ENCODE measurements around the gene SVOP.

Gene SVOP

GRCh38 chr12:108896336-108896735 is 124.5 kb downstream of the SVOP start:
- Histone ChIP-seq H3K4me3 (ENCODE audit: low read depth, low read length) (no peak overlapping the region), H3K9me3 (ENCODE audit: control insufficient read depth, insufficient read depth, low read length) (no peaks in the 10 kb centered on the region), H3K36me3 (ENCODE audit: control insufficient read depth, insufficient read depth, low read length) (no peaks in the 10 kb centered on the region), H3K4me1 (ENCODE audit: control insufficient read depth, insufficient read depth, low read length) (no peaks in the 10 kb centered on the region), H3K27me3 (ENCODE audit: control insufficient read depth, insufficient read depth, low read length) (no peaks in the 10 kb centered on the region), H3K9ac (ENCODE audit: low read depth, low read length) (no peak overlapping the region)

- Histone ChIP-seq H3K27me3 (ENCODE audit: control insufficient read depth, insufficient read depth, low read length) (no peaks in the 10 kb centered on the region), H3K4me1 (ENCODE audit: control insufficient read depth, insufficient read depth, low read length) (no peaks in the 10 kb centered on the region), H3K9ac (ENCODE audit: low read depth, low read length) (no peak overlapping the region), H3K9me3 (ENCODE audit: control insufficient read depth, insufficient read depth, low read length) (no peaks in the 10 kb centered on the region), H3K4me3 (ENCODE audit: low read depth, low read length) (no peak overlapping the region), H3K36me3 (ENCODE audit: control insufficient read depth, insufficient read depth, low read length) (no peaks in the 10 kb centered on the region)
Measured at GRCh38 chr12:108895220-108895802, 125.6 kb downstream of the SVOP start.

- Histone ChIP-seq H3K27me3 (ENCODE audit: control insufficient read depth, insufficient read depth, low read length) (no peaks in the 10 kb centered on the region), H3K36me3 (ENCODE audit: control insufficient read depth, insufficient read depth, low read length) (no peaks in the 10 kb centered on the region), H3K4me1 (ENCODE audit: control insufficient read depth, insufficient read depth, low read length) (no peaks in the 10 kb centered on the region), H3K9ac (ENCODE audit: low read depth, low read length) (no peak overlapping the region), H3K9me3 (ENCODE audit: control insufficient read depth, insufficient read depth, low read length) (no peaks in the 10 kb centered on the region), H3K4me3 (ENCODE audit: low read depth, low read length) (no peak overlapping the region)
Measured at GRCh38 chr12:108890208-108890607, 130.7 kb downstream of the SVOP start.

- H3K36me3 ChIP-seq (ENCODE audit: control insufficient read depth, insufficient read depth, low read length): no peaks in the 10 kb centered on the region
- no peaks in the 10 kb centered on the region for H3K4me1 ChIP-seq (ENCODE audit: control insufficient read depth, insufficient read depth, low read length)
- no peak overlapping the region for H3K9ac ChIP-seq (ENCODE audit: low read depth, low read length)
- H3K27me3 ChIP-seq (ENCODE audit: control insufficient read depth, insufficient read depth, low read length): no peaks in the 10 kb centered on the region
- no peak overlapping the region for H3K4me3 ChIP-seq (ENCODE audit: low read depth, low read length)
- no peaks in the 10 kb centered on the region for H3K9me3 ChIP-seq (ENCODE audit: control insufficient read depth, insufficient read depth, low read length)
Measured at GRCh38 chr12:108888031-108888430, 132.8 kb downstream of the SVOP start.

- Histone ChIP-seq H3K4me3 (ENCODE audit: low read depth, low read length) (no peak overlapping the region), H3K9me3 (ENCODE audit: control insufficient read depth, insufficient read depth, low read length) (no peaks in the 10 kb centered on the region), H3K9ac (ENCODE audit: low read depth, low read length) (no peak overlapping the region), H3K4me1 (ENCODE audit: control insufficient read depth, insufficient read depth, low read length) (no peaks in the 10 kb centered on the region), H3K36me3 (ENCODE audit: control insufficient read depth, insufficient read depth, low read length) (no peaks in the 10 kb centered on the region), H3K27me3 (ENCODE audit: control insufficient read depth, insufficient read depth, low read length) (no peaks in the 10 kb centered on the region)
Measured at GRCh38 chr12:108886873-108887629, 133.8 kb downstream of the SVOP start.

GRCh38 chr12:108884116-108885012 is 136.5 kb downstream of the SVOP start:
- Histone ChIP-seq H3K9ac (ENCODE audit: low read depth, low read length) (no peak overlapping the region), H3K4me3 (ENCODE audit: low read depth, low read length) (no peak overlapping the region), H3K36me3 (ENCODE audit: control insufficient read depth, insufficient read depth, low read length) (no peaks in the 10 kb centered on the region), H3K4me1 (ENCODE audit: control insufficient read depth, insufficient read depth, low read length) (no peaks in the 10 kb centered on the region), H3K27me3 (ENCODE audit: control insufficient read depth, insufficient read depth, low read length) (no peaks in the 10 kb centered on the region), H3K9me3 (ENCODE audit: control insufficient read depth, insufficient read depth, low read length) (no peaks in the 10 kb centered on the region)

GRCh38 chr12:108881953-108882352 is 138.9 kb downstream of the SVOP start:
- Histone ChIP-seq H3K9me3 (ENCODE audit: control insufficient read depth, insufficient read depth, low read length) (no peaks in the 10 kb centered on the region), H3K27me3 (ENCODE audit: control insufficient read depth, insufficient read depth, low read length) (no peaks in the 10 kb centered on the region), H3K36me3 (ENCODE audit: control insufficient read depth, insufficient read depth, low read length) (no peaks in the 10 kb centered on the region), H3K4me3 (ENCODE audit: low read depth, low read length) (no peak overlapping the region), H3K4me1 (ENCODE audit: control insufficient read depth, insufficient read depth, low read length) (no peaks in the 10 kb centered on the region), H3K9ac (ENCODE audit: low read depth, low read length) (no peak overlapping the region)

GRCh38 chr12:108879615-108880254 is 141.1 kb downstream of the SVOP start, which contains the start of gene DAO:
Gene DAO (plus strand): TSS chr12:108880092. CDS start chr12:108885007, 4,915 bp downstream.
- no peaks in the 10 kb centered on the region for H3K9me3 ChIP-seq (ENCODE audit: control insufficient read depth, insufficient read depth, low read length)
- H3K27me3 ChIP-seq (ENCODE audit: control insufficient read depth, insufficient read depth, low read length): no peaks in the 10 kb centered on the region
- no peak within 1 kb of the TSS for H3K9ac ChIP-seq (ENCODE audit: low read depth, low read length)
- H3K4me1 ChIP-seq (ENCODE audit: control insufficient read depth, insufficient read depth, low read length): no peaks in the 10 kb centered on the region
- H3K4me3 ChIP-seq (ENCODE audit: low read depth, low read length): no peak within 1 kb of the TSS
- H3K36me3 ChIP-seq (ENCODE audit: control insufficient read depth, insufficient read depth, low read length): no peaks in the 10 kb centered on the region

GRCh38 chr12:108876550-108876949 is 144.3 kb downstream of the SVOP start:
- H3K36me3 ChIP-seq (ENCODE audit: control insufficient read depth, insufficient read depth, low read length): no peaks in the 10 kb centered on the region
- H3K27me3 ChIP-seq (ENCODE audit: control insufficient read depth, insufficient read depth, low read length): no peaks in the 10 kb centered on the region
- H3K4me1 ChIP-seq (ENCODE audit: control insufficient read depth, insufficient read depth, low read length): no peaks in the 10 kb centered on the region
- no peaks in the 10 kb centered on the region for H3K9me3 ChIP-seq (ENCODE audit: control insufficient read depth, insufficient read depth, low read length)
- no peak overlapping the region for H3K9ac ChIP-seq (ENCODE audit: low read depth, low read length)
- no peak overlapping the region for H3K4me3 ChIP-seq (ENCODE audit: low read depth, low read length)

- H3K27me3 ChIP-seq (ENCODE audit: control insufficient read depth, insufficient read depth, low read length): no peaks in the 10 kb centered on the region
- no peak overlapping the region for H3K4me3 ChIP-seq (ENCODE audit: low read depth, low read length)
- H3K36me3 ChIP-seq (ENCODE audit: control insufficient read depth, insufficient read depth, low read length): no peaks in the 10 kb centered on the region
- no peaks in the 10 kb centered on the region for H3K4me1 ChIP-seq (ENCODE audit: control insufficient read depth, insufficient read depth, low read length)
- H3K9ac ChIP-seq (ENCODE audit: low read depth, low read length): no peak overlapping the region
- H3K9me3 ChIP-seq (ENCODE audit: control insufficient read depth, insufficient read depth, low read length): no peaks in the 10 kb centered on the region
Measured at GRCh38 chr12:108875682-108876361, 145.0 kb downstream of the SVOP start.

GRCh38 chr12:108875280-108875679 is 145.6 kb downstream of the SVOP start:
- Histone ChIP-seq H3K9me3 (ENCODE audit: control insufficient read depth, insufficient read depth, low read length) (no peaks in the 10 kb centered on the region), H3K4me1 (ENCODE audit: control insufficient read depth, insufficient read depth, low read length) (no peaks in the 10 kb centered on the region), H3K36me3 (ENCODE audit: control insufficient read depth, insufficient read depth, low read length) (no peaks in the 10 kb centered on the region), H3K4me3 (ENCODE audit: low read depth, low read length) (no peak overlapping the region), H3K9ac (ENCODE audit: low read depth, low read length) (no peak overlapping the region), H3K27me3 (ENCODE audit: control insufficient read depth, insufficient read depth, low read length) (no peaks in the 10 kb centered on the region)
